GM19025 (cell line): ENCODE data around the gene SCN9A.
"Not testable (repeated sequence)": the region's sequence is repeated elsewhere in the genome, so short reads cannot be mapped to it uniquely, and the experiment has no call there.

Experiments used
- ATAC-seq: cut with Tn5 transposase; IDR thresholded peaks from one replicate; pipeline ENCODE4 v1.9.1; 2021; ENCODE audit warnings: mild to moderate bottlenecking, low read depth, moderate library complexity; ENCODE audit not compliant: unreplicated experiment

Gene SCN9A

DNA sequence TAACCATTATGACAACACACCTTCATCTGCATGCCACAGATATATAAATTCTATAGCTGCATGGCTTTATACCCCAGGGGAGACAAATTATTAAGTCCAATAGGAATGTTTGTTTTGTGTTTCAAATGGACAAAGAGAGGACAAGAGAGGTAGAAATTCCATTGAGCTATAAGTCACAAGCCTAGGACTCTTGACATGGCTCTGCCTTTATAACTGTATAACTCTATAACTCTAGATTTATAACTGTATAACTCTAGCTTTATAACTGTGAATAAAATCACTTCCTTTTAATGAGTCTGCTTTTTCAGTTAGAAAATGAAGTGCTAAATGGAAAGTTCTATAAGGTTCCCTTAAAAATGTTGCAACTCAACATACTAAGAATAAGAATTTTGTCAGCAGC, 106.4 kb downstream of the SCN9A start:
- no peak for ATAC-seq

DNA sequence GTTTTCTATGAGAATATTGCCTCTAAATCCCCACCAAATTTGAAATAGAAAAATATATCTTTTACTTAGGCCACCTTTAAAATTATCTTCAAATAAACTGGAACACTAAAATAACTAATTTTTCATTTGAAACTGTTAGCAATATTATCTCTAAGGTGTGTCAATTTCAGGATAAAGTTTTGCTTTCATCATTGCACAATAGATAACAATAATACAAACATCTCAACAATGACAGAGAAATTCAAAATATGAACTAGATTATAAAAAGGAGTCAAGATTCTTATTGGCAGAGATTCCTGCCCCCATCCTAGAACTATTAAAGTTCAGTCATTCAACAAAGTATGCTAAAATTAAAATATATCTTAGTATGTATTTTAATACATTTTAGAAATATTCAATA, 117.9 kb downstream of the SCN9A start:
- ATAC-seq = no peak

DNA sequence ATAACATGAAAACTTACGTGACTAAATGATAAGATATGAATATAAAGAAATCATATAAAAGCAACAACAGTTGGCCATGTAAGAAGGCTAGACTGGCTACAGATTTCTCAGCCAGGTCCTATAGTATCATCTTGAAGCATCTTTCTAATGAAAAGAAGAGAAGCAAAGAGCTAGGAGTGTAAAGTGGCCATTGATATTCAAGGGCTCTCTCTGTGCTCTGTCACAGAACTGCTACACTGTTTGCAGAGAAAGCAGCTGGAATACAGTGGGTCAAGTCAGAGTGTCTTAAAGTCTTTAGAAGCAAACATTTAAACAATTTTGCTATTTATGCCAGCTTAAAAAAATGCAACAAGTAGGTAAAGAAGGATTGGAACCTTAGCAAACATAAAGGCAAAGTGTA, 118.8 kb downstream of the SCN9A start:
- ATAC-seq = no peak

DNA sequence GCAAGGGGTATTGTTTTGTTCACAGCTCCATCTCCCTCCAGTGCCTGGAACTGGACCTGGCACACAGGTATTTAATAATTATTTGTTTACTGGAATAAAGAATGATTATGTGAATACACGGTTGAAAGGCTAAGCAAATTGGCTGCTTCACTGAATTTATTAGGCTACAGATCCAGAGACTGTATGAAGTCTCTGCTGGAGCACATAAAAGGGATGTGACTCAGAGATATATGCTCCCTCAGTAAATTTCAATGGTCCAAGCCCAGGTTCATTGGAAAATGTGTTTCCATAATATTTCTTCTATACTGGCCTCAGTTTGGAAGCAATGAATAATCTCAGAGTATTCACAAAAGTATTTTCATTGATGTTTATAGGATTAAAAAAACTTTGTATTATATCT, 126.4 kb downstream of the SCN9A start:
- no peak for ATAC-seq

DNA sequence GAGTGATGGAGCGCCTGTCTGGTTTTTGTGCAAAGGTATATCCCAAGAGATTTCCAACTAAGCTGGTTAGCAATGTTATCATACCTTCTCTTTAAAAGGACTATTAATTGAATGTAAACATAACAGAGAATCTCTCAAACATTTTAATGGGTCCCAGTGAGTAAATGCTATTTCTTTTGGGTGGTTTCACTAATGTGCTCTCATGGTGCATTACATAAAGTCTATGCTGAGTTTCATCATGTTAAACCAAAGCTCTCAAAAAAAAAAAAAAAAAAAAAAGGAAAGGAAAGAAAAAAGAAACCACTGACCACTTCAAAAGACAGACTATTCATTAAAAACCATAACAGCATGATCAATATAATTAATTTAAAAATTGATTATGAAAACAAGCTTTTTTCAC, 128.8 kb downstream of the SCN9A start:
- ATAC-seq = no peak

DNA sequence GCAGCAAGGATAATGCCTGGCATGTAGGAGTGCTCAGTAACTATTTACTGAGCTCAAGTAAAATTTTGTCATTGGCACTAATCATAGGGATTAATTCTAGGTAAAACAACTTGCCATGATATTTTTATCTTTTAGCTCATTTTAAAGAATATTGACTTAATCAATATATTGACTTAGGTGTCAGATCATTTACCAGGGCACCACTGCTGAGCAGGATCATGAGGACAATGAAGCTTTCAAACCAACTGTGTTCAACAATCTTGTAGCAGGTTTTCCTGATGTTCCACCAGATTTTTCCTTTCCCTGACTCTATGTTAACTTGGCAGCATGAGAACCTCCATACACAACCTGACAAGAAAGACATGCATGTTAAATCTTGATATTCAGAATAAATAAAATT, 133.4 kb downstream of the SCN9A start:
- no peak for ATAC-seq

DNA sequence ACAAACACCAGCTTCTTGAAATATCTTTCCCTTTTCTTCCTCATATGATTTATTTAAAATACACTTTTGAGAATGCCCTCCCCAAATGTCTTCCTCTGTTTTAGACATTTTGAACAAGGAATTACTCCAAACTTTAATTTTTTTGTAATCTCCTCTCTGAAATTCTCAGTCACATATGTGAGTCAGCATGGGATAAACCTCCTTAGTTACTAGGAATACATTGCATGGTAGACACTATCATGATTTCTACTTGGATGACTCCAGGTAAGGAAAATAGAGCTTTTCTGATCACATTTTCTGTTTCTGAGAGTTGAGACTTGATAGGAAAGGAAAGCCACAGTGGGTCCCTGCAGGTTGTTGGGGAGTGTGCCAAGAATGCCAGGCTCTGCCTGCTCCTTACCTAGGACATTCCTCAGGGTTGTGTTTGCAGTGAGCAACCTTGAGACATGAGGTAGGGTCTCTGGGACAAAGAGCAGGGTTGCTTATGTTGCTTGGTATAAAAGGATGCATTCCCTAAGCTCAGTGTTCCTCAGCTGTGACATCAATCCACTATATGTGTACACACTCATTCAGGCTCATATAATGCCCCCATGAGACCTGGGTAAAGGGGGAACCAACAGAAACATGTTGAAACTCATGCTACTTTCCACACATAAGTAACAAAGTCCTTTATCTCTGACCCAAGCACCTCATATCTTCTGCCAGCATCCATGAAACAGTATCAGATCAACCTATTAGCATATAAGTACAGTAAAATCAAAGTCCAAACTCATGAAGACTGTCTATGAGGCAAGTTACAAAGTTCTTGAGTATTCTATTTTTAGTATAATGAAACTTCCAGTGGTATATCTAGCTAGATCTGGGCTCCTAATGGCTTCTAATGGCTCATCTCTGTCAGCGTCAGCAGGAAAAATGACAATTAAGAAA, 135.1 kb downstream of the SCN9A start:
- no peak for ATAC-seq

DNA sequence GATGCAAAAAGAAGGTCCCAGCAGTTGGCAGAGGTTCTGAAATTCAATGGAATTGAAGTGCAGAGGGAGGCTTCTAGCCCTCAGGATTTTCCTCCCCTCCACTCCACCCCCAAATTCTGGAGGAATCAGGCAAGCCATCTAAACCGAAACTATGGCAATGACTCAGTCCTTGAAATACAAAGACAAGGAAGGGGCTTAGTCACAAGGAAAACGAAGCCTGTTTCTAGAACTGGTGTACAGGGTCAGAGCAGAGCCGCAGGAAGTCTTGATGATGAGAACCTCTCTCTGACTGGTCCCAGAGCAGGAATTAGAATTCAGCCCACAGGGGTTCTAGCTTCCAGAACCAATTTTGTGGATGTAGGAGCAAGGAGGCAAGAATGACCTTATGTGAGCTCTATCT, 136.2 kb downstream of the SCN9A start:
- ATAC-seq = no peak

DNA sequence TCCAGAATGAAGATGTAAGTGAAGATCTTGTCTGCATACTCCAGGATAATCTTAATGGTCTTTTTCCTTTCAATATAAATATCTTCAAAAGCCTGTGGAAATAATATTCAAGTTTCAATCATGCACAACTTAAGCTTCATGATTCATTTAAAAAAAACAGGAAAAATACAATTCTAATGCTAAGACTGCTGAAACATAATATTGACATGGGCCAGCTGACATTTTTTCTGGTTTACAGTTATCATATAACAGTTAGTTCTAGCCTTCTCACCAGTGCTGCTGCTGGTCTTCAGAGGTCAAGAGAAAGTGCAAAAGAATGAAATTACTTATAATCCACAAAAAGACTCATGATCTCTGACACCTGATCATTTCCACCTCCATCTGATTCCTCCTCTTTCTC, 137.6 kb downstream of the SCN9A start:
- ATAC-seq = no peak

DNA sequence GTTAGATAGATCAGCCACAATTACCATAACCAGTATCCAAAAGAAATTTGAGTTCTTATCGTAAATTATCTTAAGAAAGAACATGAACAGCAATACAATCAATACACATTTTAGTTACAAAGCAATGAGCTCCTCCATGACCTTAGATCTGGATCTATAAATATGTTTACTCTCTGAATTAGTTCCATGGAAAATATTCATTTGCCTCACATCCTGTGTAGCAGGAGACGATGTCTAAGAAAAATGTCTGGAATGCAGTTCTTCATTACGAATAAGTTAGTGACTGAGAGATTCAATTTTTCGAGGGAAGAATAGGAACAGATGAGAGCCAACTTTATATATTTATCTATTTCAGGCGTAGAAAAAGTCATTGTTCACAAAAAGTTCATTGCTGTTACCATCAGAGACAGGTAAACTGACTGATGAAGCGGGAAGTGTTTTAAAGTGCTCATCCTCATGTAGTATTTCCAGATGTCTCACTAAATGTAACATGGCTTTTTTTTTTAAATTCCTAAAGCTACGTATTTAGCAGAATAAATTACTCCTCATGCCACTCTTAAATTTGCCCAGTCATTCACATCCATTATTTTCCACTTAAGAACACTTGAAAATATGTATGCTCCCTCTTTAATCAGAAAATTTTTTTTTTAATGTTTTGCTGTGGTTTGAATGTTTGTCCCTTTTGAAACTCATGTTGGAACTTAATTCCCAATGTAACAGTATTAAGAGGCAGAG, 141.5 kb downstream of the SCN9A start:
- no peak for ATAC-seq

DNA sequence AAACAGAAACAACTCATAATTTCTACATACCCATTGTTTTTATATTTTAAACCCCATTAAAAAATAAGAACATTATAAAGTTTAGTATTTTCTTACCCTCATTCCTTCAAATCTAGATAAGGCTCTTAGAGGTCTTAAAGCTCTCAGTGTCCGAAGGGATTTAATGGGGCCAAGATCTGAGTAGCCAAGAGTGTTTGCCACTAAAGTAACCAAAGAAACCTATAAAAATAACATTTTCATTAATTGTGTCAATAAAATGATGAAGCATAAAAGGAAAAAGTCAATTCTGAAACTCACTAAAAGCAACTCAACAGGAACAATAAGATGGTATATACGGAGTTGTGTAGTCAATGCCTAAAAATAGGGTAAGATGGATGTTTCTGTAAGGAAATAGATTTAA, 142.5 kb downstream of the SCN9A start:
- no peak for ATAC-seq

DNA sequence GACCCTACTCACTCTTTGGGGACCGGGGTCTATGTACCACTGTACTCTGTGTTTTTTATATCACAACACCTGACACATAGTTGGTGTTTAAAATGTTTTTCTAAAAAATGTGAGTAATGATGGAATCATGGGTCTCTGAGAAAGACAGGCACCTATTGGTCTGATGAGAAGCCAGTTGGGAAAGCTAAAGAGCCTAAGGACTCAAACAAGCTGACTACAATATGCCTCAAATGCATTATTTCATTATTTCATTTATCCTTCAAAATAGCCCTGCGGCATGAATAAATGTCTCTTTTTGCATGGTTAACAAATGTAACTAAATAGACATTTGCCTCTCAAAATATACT, 145.0 kb downstream of the SCN9A start:
- no peak for ATAC-seq

DNA sequence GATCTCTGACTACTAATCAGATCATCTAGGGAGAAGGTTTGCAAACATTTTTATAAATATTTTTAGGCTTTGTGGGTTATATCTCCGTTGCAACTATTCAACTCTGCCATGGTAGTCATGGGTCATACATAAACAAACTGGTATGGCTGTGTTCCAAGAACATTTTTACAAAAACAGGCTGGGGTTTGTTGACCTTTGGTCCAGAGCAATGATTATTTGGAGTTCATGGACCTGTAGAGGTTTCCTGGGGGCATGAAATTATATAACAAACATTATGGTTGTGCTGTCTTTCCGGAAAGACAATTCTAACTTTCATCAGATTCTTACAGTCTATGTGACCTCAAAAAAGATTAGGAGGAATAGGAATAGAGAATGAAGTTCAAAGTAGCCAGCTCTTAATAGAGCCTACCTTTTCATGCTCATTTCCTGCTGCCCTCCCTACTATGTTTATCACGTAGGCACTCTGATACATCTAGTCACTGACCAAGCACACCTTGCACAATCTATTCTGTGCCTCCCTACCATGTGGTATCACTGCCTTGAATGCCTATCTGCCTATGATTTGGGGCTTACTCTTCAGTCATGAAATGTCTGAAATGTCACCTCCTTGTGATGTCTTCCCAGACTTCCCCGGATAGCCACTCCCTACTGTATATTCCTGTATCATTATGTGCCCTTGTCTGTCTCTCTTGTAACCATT, 145.6 kb downstream of the SCN9A start:
- no peak for ATAC-seq

DNA sequence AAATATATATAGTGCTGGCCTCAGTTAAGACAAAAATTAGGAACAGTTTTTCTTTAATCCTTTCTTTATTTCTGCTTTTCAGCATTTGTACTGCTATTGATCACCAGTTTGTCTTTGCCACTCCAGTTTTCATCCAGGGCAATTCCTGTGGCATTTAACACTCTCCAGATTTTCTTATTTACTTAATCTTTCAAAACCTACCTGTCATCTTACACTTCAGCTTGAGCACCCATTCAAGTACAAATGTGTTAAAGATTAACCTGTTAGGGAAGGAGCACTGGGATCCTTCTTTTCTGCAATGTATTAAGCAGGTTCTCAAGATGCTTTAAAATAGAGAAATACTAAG, 146.1 kb downstream of the SCN9A start:
- ATAC-seq = no peak

DNA sequence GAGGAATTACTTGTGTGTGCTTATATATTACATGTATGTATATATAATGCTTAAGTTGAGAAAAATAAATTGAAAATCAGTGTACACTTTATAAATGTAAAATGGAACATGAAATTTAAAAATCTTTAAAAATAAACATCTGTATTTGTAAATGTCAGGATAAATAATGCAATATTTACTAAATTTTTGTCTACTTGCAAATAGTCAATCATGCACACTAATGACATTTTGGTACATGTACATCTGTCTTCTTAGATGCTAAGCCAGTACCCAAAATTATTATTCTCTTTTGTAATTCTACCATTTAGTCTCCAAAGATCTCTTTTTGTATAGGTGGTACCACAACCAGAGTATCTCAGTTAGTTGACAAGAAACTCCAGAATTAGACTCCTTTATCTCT, 151.5 kb downstream of the SCN9A start:
- no peak for ATAC-seq

DNA sequence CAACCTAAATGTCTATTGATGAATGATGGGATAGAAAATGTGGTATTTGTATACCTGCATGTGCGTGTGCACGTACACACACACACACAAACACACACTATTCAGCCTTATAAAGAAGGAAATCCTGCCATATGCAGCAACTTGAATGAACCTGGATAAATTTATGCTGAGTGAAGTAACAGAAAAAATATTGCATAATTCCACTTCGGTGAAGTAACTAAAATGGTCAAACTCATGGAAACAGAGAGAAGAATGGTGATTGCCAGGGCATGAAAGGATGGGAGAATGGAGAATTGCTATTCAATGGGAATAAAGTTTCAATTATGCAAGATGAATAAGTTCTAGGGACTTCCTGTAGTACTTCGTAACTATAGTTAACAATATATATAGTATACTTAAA, 152.4 kb downstream of the SCN9A start:
- no peak for ATAC-seq

DNA sequence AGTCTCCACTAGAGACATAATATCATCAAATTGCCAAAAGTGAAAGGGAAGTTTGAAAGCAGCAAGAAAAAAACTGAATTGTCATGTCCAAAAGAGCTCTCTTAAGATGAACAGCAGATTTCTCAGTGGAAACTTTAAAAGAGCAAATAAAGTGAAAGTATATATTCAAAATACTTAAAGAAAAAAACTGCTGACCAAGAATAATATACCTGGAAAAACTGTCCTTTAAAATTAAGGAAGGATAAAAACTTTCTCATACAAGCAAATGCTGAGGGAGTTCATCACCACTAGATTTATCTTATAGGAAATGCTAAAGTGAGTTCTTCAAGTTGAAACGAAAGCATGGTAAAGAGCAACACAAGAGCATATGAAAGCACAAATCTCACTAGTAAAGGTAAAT, 164.7 kb downstream of the SCN9A start:
- ATAC-seq = no peak

DNA sequence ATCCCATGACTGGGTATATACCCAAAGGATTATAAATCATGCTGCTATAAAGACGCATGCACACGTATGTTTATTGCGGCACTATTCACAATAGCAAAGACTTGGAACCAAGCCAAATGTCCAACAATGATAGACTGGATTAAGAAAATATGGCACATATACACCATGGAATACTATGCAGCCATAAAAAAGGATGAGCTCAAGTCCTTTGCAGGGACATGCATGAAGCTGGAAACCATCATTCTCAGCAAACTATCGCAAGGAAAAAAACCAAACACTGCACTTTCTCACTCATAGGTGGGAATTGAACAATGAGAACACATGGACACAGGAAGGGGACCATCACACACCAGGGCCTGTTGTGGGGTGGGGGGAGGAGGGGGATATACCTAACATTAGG, 165.8 kb downstream of the SCN9A start:
- ATAC-seq = not testable (repeated sequence)

DNA sequence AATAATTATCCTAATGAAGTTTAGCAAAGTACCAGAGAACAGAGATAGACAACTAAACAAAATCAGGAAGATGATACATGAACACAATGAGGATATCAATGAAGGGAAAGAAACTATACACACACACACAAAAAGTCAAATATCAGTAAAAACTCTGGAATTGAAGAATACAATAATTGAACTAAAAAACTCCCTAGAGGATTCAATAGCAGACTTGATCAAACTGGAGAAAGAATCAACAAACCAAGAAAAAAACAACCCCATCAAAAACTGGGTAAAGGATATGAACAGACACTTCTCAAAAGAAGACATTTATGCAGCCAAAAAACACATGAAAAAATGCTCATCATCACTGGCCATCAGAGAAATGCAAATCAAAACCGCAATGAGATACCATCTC, 166.4 kb downstream of the SCN9A start:
- ATAC-seq = not testable (repeated sequence)

DNA sequence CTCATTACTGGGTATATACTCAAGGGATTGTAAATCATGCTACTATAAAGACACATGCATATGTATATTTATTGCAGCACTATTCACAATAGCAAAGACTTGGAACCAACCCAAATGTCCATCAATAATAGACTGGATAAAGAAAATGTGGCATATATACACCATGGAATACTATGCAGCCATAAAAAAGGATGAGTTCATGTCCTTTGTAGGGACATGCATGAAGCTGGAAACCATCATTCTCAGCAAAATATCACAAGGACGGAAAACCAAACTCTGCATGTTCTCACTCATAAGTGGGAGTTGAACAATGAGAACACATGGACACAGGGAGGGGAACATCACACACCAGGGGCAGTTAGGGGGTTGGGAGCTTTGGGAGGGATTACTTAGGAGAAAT, 169.6 kb downstream of the SCN9A start:
- ATAC-seq = not testable (repeated sequence)

DNA sequence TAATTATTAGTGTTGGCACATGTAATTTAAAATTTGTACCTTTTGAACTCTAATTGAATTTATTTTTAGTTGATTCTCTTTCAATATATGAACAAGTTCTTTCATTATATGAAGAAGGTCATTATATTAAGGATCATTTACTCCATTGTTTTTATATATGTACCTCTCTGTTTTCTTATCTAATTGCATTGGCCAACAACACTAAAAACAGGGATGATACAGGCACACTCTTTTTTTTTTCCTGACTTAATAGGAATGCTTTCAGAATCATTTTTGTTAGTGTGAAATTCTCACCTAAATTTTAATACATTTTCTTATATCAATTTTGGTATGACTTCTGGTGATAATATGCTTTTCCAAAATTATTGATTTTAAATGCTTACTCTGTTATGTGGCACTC, 173.0 kb downstream of the SCN9A start:
- ATAC-seq = no peak

DNA sequence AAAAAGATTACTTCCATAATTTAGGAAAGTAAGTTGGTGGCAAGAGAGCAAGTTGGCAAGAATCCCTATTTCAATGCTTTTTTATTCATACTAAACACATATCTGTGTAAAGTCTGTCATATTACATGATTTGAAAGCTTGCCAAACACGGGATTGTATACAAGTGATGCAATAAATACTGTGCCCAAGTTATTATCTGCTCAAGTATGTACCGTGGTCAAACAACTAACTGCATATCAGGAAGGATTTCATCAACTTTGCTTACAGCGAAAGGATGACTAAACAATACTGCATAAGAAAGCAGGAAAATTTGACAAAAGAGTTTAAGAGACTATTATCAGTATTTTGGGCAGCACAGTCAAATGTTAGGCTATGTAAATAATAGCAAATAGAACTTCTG, 178.3 kb downstream of the SCN9A start:
- no peak for ATAC-seq
